HG02943 (cell line): Measurements from ENCODE around the gene ZNF552.

Source experiments
- ATAC-seq: cut with Tn5 transposase; IDR thresholded peaks from one replicate; pipeline ENCODE4 v1.9.1; 2021; ENCODE audit warnings: mild to moderate bottlenecking, low read depth, moderate library complexity; ENCODE audit not compliant: unreplicated experiment

Gene ZNF552

DNA sequence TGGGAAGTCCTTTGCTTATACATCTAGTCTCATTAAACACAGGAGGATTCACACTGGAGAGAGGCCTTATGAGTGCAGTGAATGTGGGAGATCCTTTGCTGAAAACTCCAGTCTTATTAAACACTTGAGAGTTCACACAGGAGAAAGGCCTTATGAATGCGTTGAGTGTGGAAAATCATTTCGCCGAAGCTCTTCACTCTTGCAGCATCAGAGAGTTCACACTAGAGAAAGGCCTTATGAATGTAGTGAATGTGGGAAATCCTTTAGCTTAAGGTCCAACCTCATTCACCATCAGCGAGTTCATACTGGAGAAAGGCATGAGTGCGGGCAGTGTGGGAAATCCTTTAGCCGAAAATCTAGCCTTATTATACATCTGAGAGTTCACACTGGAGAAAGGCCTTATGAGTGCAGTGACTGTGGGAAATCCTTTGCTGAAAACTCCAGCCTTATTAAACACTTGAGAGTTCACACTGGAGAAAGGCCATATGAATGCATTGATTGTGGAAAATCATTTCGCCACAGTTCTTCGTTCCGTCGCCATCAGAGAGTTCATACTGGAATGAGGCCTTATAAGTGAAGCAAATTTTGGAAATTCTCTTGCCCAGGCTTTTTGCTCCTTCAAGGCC, 35.4 kb downstream of the ZNF552 start:
- no peak for ATAC-seq

GRCh38 chr19:57778336-57778735, 36.4 kb downstream of the ZNF552 start:
- ATAC-seq: no peak

DNA sequence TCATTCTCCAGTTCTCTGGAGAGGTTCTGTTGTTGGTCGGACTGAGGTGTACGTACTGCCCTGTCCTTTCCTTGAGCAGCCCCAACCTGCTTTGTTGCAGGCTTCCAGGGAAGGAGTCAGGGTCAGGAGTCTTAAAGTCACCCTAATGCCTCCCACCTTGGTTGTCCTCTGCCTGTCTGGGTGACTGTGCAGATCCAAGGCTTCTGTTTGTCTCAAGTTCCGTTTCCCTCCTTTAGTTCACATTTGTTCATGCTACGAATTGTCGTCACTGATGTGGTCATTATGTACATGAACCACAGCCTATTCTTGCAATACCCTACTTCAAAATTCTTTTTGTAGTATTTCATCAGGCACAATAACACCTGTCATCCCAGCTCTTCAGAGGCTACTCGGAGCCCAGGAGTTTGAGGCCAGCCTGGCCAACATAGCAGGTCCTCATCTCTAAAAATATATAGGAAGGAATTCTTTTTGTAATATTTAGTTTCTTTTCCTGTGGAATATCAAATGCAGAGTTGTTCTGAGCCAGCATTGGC, 37.9 kb downstream of the ZNF552 start:
- ATAC-seq: no peak

- no peak for ATAC-seq
Measured at GRCh38 chr19:57773488-57773887, 41.2 kb downstream of the ZNF552 start.

GRCh38 chr19:57771417-57771816, 43.3 kb downstream of the ZNF552 start:
- no peak for ATAC-seq

DNA sequence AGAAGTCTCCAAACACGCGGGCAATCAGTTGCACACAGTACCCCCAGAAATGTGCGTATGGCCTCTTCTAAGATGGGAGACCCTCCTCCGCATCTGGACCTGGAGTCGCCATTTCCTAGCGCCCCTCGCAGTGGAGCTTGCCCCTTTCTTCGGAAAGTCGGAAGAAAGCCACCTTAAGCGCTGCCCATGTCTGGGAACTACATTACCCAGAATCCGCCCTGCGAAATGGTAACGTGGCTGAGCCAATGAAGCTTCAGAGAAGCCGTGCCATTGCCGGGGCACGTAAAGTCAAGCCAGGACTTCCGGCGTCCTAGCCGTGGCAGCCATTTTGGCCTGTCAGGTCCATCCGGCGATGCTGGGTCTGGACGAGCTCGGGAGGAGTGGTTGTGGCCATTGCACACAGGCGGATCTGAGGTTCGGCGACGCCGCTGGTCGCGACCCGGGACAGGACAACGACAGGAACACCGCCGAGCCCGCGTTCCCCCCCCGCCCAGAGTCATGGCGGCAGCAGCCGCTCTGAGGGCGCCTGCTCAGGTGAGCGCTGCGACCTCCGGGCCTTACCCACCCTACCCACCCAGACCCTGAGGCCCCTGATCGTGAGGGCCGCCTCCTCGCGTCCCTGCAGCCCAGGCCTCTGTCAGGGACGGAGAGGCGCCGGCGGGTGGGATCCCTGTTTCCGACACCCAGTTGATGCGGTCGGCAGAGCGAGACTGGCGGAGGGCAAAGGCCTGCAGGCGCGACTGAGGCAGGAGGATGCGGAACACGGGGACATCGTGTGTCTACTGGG, 45.2 kb downstream of the ZNF552 start, which contains the start of gene ZNF586:
Gene ZNF586 (plus strand): TSS at position 332 of the 787 bp plus-strand sequence. CDS start 167 bp downstream, at position 499.
- peak; percentile 99 for ATAC-seq

GRCh38 chr19:57759096-57759495, 55.6 kb downstream of the ZNF552 start:
- ATAC-seq: no peak

- ATAC-seq: no peak
Measured at GRCh38 chr19:57757941-57758340, 56.8 kb downstream of the ZNF552 start.
